ENCODE results near the gene CMPK2. TPM values are rescaled to one million over a fixed set of nuclear protein-coding genes. Genes with fewer than 3 reads are reported as not detected.

Gene CMPK2
- total and polyA plus RNA-seq, 9 donors = 3.1 to 5.3 (median 3.8) TPM

GRCh38 chr2:6814869-6815268 is 50.8 kb downstream of the CMPK2 start:
- WGBS (ENCODE audit: insufficient coverage) = no CpG with 5 or more reads among the region's 5 CpGs
- DNase-seq = no peak
- no peak overlapping the region for H3K27ac ChIP-seq (ENCODE audit: low read length)
- no peaks in the 10 kb centered on the region for H3K27me3 ChIP-seq (ENCODE audit: control insufficient read depth, insufficient read depth, low read length)
- H3K36me3 ChIP-seq (ENCODE audit: control insufficient read depth, insufficient read depth, low read length) = no peaks in the 10 kb centered on the region
- no peak overlapping the region for H3K4me3 ChIP-seq (ENCODE audit: low read length)
- H3K9me3 ChIP-seq (replicated peaks; ENCODE audit: control insufficient read depth, low read depth, low read length) = no peaks in the 10 kb centered on the region
- H3K4me1 ChIP-seq (ENCODE audit: control insufficient read depth, insufficient read depth, low read length) = peaks cover 9% of the 10 kb centered on the region

- H3K36me3 ChIP-seq (ENCODE audit: control insufficient read depth, insufficient read depth, low read length) = no peaks in the 10 kb centered on the region
- WGBS (ENCODE audit: insufficient coverage) = 90% methylated on average over 9 of the region's 10 CpGs
- no peak overlapping the region for H3K27ac ChIP-seq (ENCODE audit: low read length)
These were observed 51.4 kb downstream of the CMPK2 start for GRCh38 chr2:6814312-6814711.

GRCh38 chr2:6813573-6813972 is 52.1 kb downstream of the CMPK2 start:
- no peaks in the 10 kb centered on the region for H3K36me3 ChIP-seq (ENCODE audit: control insufficient read depth, insufficient read depth, low read length)
- no peaks in the 10 kb centered on the region for H3K27me3 ChIP-seq (ENCODE audit: control insufficient read depth, insufficient read depth, low read length)
- H3K4me3 ChIP-seq (ENCODE audit: low read length) = no peak overlapping the region
- H3K9me3 ChIP-seq (replicated peaks; ENCODE audit: control insufficient read depth, low read depth, low read length) = no peaks in the 10 kb centered on the region
- peaks cover 9% of the 10 kb centered on the region for H3K4me1 ChIP-seq (ENCODE audit: control insufficient read depth, insufficient read depth, low read length)
- DNase-seq = no peak
- no peak overlapping the region for H3K27ac ChIP-seq (ENCODE audit: low read length)
- WGBS (ENCODE audit: insufficient coverage) = 92% methylated on average over 2 of the region's 2 CpGs

More at GRCh38 chr2:6814312-6814711, 51.4 kb downstream of the CMPK2 start:
- no peaks in the 10 kb centered on the region for H3K27me3 ChIP-seq (ENCODE audit: control insufficient read depth, insufficient read depth, low read length)
- peaks cover 9% of the 10 kb centered on the region for H3K4me1 ChIP-seq (ENCODE audit: control insufficient read depth, insufficient read depth, low read length)
- H3K9me3 ChIP-seq (replicated peaks; ENCODE audit: control insufficient read depth, low read depth, low read length) = no peaks in the 10 kb centered on the region
- H3K4me3 ChIP-seq (ENCODE audit: low read length) = no peak overlapping the region
- DNase-seq = no peak

- whole genome bisulfite sequencing (ENCODE audit: insufficient coverage) = 58% methylated on average over 7 of the region's 12 CpGs
- Histone ChIP-seq H3K4me3 (ENCODE audit: low read length) (no peak overlapping the region), H3K9me3 (replicated peaks; ENCODE audit: control insufficient read depth, low read depth, low read length) (no peaks in the 10 kb centered on the region), H3K27me3 (ENCODE audit: control insufficient read depth, insufficient read depth, low read length) (no peaks in the 10 kb centered on the region), H3K4me1 (ENCODE audit: control insufficient read depth, insufficient read depth, low read length) (peaks cover 9% of the 10 kb centered on the region), H3K27ac (ENCODE audit: low read length) (no peak overlapping the region), H3K36me3 (ENCODE audit: control insufficient read depth, insufficient read depth, low read length) (no peaks in the 10 kb centered on the region)
- DNase-seq = no peak
These were observed 52.7 kb downstream of the CMPK2 start for GRCh38 chr2:6812857-6813530.

- peak; percentile 22 for DNase-seq
- H3K4me1 ChIP-seq (ENCODE audit: control insufficient read depth, insufficient read depth, low read length) = peaks cover 9% of the 10 kb centered on the region
- no peaks in the 10 kb centered on the region for H3K9me3 ChIP-seq (replicated peaks; ENCODE audit: control insufficient read depth, low read depth, low read length)
- H3K27me3 ChIP-seq (ENCODE audit: control insufficient read depth, insufficient read depth, low read length) = no peaks in the 10 kb centered on the region
- no peaks in the 10 kb centered on the region for H3K36me3 ChIP-seq (ENCODE audit: control insufficient read depth, insufficient read depth, low read length)
- H3K27ac ChIP-seq (ENCODE audit: low read length) = no peak overlapping the region
- 57% methylated on average over 5 of the region's 6 CpGs for WGBS (ENCODE audit: insufficient coverage)
- no peak overlapping the region for H3K4me3 ChIP-seq (ENCODE audit: low read length)
These were observed 54.7 kb downstream of the CMPK2 start for GRCh38 chr2:6810961-6811360.

- DNase-seq = no peak
- Histone ChIP-seq H3K4me3 (ENCODE audit: low read length) (no peak overlapping the region), H3K4me1 (ENCODE audit: control insufficient read depth, insufficient read depth, low read length) (peaks cover 9% of the 10 kb centered on the region), H3K9me3 (replicated peaks; ENCODE audit: control insufficient read depth, low read depth, low read length) (no peaks in the 10 kb centered on the region), H3K27ac (ENCODE audit: low read length) (no peak overlapping the region), H3K36me3 (ENCODE audit: control insufficient read depth, insufficient read depth, low read length) (no peaks in the 10 kb centered on the region), H3K27me3 (ENCODE audit: control insufficient read depth, insufficient read depth, low read length) (no peaks in the 10 kb centered on the region)
- no CpG with 5 or more reads among the region's 1 CpG for WGBS (ENCODE audit: insufficient coverage)
These were observed 57.3 kb downstream of the CMPK2 start for GRCh38 chr2:6808426-6808825.

- Histone ChIP-seq H3K27me3 (ENCODE audit: control insufficient read depth, insufficient read depth, low read length) (no peaks in the 10 kb centered on the region), H3K9me3 (replicated peaks; ENCODE audit: control insufficient read depth, low read depth, low read length) (no peaks in the 10 kb centered on the region), H3K36me3 (ENCODE audit: control insufficient read depth, insufficient read depth, low read length) (no peaks in the 10 kb centered on the region), H3K4me3 (ENCODE audit: low read length) (no peak overlapping the region), H3K27ac (ENCODE audit: low read length) (no peak overlapping the region), H3K4me1 (ENCODE audit: control insufficient read depth, insufficient read depth, low read length) (peaks cover 7% of the 10 kb centered on the region)
- no CpG with 5 or more reads among the region's 6 CpGs for WGBS (ENCODE audit: insufficient coverage)
- no peak for DNase-seq
These were observed 59.1 kb downstream of the CMPK2 start for GRCh38 chr2:6806604-6807003.

- H3K4me1 ChIP-seq (ENCODE audit: control insufficient read depth, insufficient read depth, low read length) = no peaks in the 10 kb centered on the region
- WGBS (ENCODE audit: insufficient coverage) = no CpG with 5 or more reads among the region's 5 CpGs
- no peak overlapping the region for H3K4me3 ChIP-seq (ENCODE audit: low read length)
- H3K9me3 ChIP-seq (replicated peaks; ENCODE audit: control insufficient read depth, low read depth, low read length) = no peaks in the 10 kb centered on the region
- no peak overlapping the region for H3K27ac ChIP-seq (ENCODE audit: low read length)
- no peaks in the 10 kb centered on the region for H3K36me3 ChIP-seq (ENCODE audit: control insufficient read depth, insufficient read depth, low read length)
- H3K27me3 ChIP-seq (ENCODE audit: control insufficient read depth, insufficient read depth, low read length) = no peaks in the 10 kb centered on the region
- no peak for DNase-seq
These were observed 65.2 kb downstream of the CMPK2 start for GRCh38 chr2:6800553-6800952.

Other genes with a start within 250 kb of the CMPK2 start
- 3.3 TPM for gene RSAD2, start 11.9 kb upstream of the CMPK2 start, total RNA-seq
- gene RSAD2, start 11.9 kb upstream of the CMPK2 start, polyA plus RNA-seq (ENCODE audit: insufficient read depth in 1 of 8, insufficient read length in 8 of 8, low replicate concordance in 1 of 8) = 1 to 10 TPM; 2.6 to 5.1 (median 3.0) TPM
- gene RNF144A, start 51.5 kb upstream of the CMPK2 start, total RNA-seq = 22.6 TPM
- gene RNF144A, start 51.5 kb upstream of the CMPK2 start, polyA plus RNA-seq (ENCODE audit: insufficient read depth in 1 of 8, insufficient read length in 8 of 8, low replicate concordance in 1 of 8) = 10 to 100 TPM; 13.7 to 27.6 (median 21.0) TPM